Measurements from ENCODE around the gene KLHDC3. TPM values are rescaled to one million over a fixed set of nuclear protein-coding genes. Genes with fewer than 3 reads are reported as not detected.
A peak's percentile ranks its signal among the peaks of the same experiment; 100 is the strongest.

KLHDC3 gene
- total and polyA plus RNA-seq, 9 donors: 40.9 to 90.9 (median 62.8) TPM

DNA sequence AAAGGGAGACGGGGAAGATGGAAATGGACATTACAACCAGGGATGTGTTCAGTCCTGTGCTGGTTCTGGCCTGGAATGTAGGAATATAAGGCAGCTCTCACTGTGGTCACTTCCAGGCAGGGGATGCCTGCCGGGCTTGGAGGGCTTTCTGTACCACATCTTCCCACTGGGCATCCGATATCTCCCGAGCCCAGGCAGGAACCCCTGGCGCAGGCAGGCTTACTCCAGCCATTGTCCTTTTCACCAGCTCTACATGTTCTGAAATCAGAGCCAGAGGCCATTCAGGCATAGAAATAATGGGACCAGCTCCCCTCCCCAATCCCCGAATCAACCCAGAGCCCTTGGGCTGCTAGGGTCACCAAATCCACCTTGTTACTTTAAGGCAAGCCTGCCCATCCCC, 1.7 kb upstream of the KLHDC3 start:
- Histone ChIP-seq H3K9me3 (no peaks in the 10 kb centered on the region), H3K4me1 (ENCODE audit: insufficient read depth) (peaks cover 12% of the 10 kb centered on the region), H3K27ac (no peak overlapping the region), H3K27me3 (no peaks in the 10 kb centered on the region), H3K4me3 (no peak overlapping the region), H3K36me3 (no peaks in the 10 kb centered on the region)
- TF ChIP-seq EP300 (IDR thresholded peaks at IDR 0.05) (no peak), CTCF (IDR thresholded peaks at IDR 0.05) (no peak), POLR2A (IDR thresholded peaks at IDR 0.05) (no peak)
- no peak for DNase-seq
- intact Hi-C loops (cut with DNase I): loop anchor here in 2 of 4 donors (10.0 kb wide), 1 partner anchor 108 kb away; no protein-coding TSS in a partner anchor
- WGBS, 3 donors: 68 to 77% (median 76%) methylated on average over 6 of the region's 6 CpGs

- Histone ChIP-seq H3K36me3 (no peaks in the 10 kb centered on the region), H3K4me1 (ENCODE audit: insufficient read depth) (peaks cover 12% of the 10 kb centered on the region), H3K9me3 (no peaks in the 10 kb centered on the region), H3K27ac (peak overlapping the region; percentile 11 to 65), H3K27me3 (no peaks in the 10 kb centered on the region), H3K4me3 (peak overlapping the region; percentile 73)
- intact Hi-C loops (cut with DNase I): loop anchor here in 2 of 4 donors (10.0 kb wide), 1 partner anchor 108 kb away; no protein-coding TSS in a partner anchor
- TF ChIP-seq CTCF (IDR thresholded peaks at IDR 0.05) (no peak), EP300 (IDR thresholded peaks at IDR 0.05) (no peak), POLR2A (IDR thresholded peaks at IDR 0.05) (no peak)
- WGBS, 3 donors: 1 to 3% (median 2%) methylated on average over 25 of the region's 25 CpGs
- no peak for DNase-seq
Observed at GRCh38 chr6:43013097-43013842, 779 bp upstream of the KLHDC3 start.

GRCh38 chr6:43014434-43014909, 423 bp downstream of the KLHDC3 start:
- no peaks in the 10 kb centered on the region for H3K36me3 ChIP-seq
- intact Hi-C loops (cut with DNase I): loop anchor here in 2 of 4 donors (10.0 kb wide), 1 partner anchor 110 kb away; no protein-coding TSS in a partner anchor
- H3K27ac ChIP-seq: peak overlapping the region in 1 of 2 donors; percentile 4
- no peak for TF ChIP-seq EP300 (IDR thresholded peaks at IDR 0.05)
- no peak for TF ChIP-seq CTCF (IDR thresholded peaks at IDR 0.05)
- no peak for TF ChIP-seq POLR2A (IDR thresholded peaks at IDR 0.05)
- peaks cover 12% of the 10 kb centered on the region for H3K4me1 ChIP-seq (ENCODE audit: insufficient read depth)
- WGBS, 3 donors: 0 to 2% (median 0%) methylated on average over 7 of the region's 7 CpGs
- H3K27me3 ChIP-seq: no peaks in the 10 kb centered on the region
- peak overlapping the region; percentile 65 for H3K4me3 ChIP-seq
- DNase-seq: no peak
- no peaks in the 10 kb centered on the region for H3K9me3 ChIP-seq

GRCh38 chr6:43016176-43016942, 2.3 kb downstream of the KLHDC3 start:
- Histone ChIP-seq H3K27me3 (no peaks in the 10 kb centered on the region), H3K4me3 (peak overlapping the region; percentile 7), H3K4me1 (ENCODE audit: insufficient read depth) (peaks cover 17% of the 10 kb centered on the region), H3K9me3 (no peaks in the 10 kb centered on the region), H3K36me3 (no peaks in the 10 kb centered on the region), H3K27ac (no peak overlapping the region)
- DNase-seq: no peak
- WGBS, 3 donors: 57 to 62% (median 60%) methylated on average over 7 of the region's 7 CpGs
- intact Hi-C loops (cut with DNase I): loop anchor here in 2 of 4 donors (10.0 kb wide), 1 partner anchor 112 kb away; no protein-coding TSS in a partner anchor
- no peak for TF ChIP-seq EP300 (IDR thresholded peaks at IDR 0.05)
- TF ChIP-seq CTCF (IDR thresholded peaks at IDR 0.05): no peak
- TF ChIP-seq POLR2A (IDR thresholded peaks at IDR 0.05): no peak

Measured in ovary (tissue), 9 donors.